ENCODE results near the gene ULK3.

- TF ChIP-seq SUZ12 (IDR thresholded peaks at IDR 0.05; ENCODE audit: extremely low read depth, insufficient read depth, insufficient read length) = no peak
- TF ChIP-seq YY1 (IDR thresholded peaks at IDR 0.05; ENCODE audit: insufficient read depth, insufficient read length) = no peak
- no peak for TF ChIP-seq ZNF274 (IDR thresholded peaks at IDR 0.05; ENCODE audit: low read depth, low read length)
Observed at GRCh38 chr15:74840851-74841775, 1.8 kb downstream of the ULK3 start.
